IPS-15b (cell line): ENCODE results near the gene POM121C.
"Not testable (repeated sequence)": the region's sequence is repeated elsewhere in the genome, so short reads cannot be mapped to it uniquely, and the experiment has no call there.

ENCODE experiments used
- H3K27me3 ChIP-seq: one replicate; pipeline ENCODE4 v1.6.1; 2013; ENCODE audit warnings: low read length; ENCODE audit not compliant: control insufficient read depth, insufficient read depth
- H3K36me3 ChIP-seq: one replicate; pipeline ENCODE4 v1.6.1; 2013; ENCODE audit warnings: low read length; ENCODE audit not compliant: control insufficient read depth, insufficient read depth
- H3K4me1 ChIP-seq: one replicate; pipeline ENCODE4 v1.6.1; 2013; ENCODE audit warnings: mild to moderate bottlenecking, low read length; ENCODE audit not compliant: control insufficient read depth, insufficient read depth
- H3K4me3 ChIP-seq: one replicate; pipeline ENCODE4 v1.5.1; 2013; ENCODE audit warnings: low read depth, low read length
- H3K9ac ChIP-seq: one replicate; pipeline ENCODE4 v1.6.1; 2013; ENCODE audit warnings: low read depth, mild to moderate bottlenecking, low read length
- H3K9me3 ChIP-seq: one replicate; pipeline ENCODE4 v1.6.1; 2013; ENCODE audit warnings: mild to moderate bottlenecking, low read length; ENCODE audit not compliant: control insufficient read depth, insufficient read depth

Gene POM121C

GRCh38 chr7:75403455-75404443 is 82.3 kb downstream of the POM121C start:
- H3K4me3 ChIP-seq, H3K9me3 ChIP-seq, H3K36me3 ChIP-seq, H3K27me3 ChIP-seq, H3K9ac ChIP-seq, H3K4me1 ChIP-seq: not testable (repeated sequence)

- H3K36me3 ChIP-seq, H3K4me3 ChIP-seq, H3K9me3 ChIP-seq, H3K9ac ChIP-seq, H3K4me1 ChIP-seq, H3K27me3 ChIP-seq: not testable (repeated sequence)
Observed at GRCh38 chr7:75400575-75400974, 85.5 kb downstream of the POM121C start.

GRCh38 chr7:75398771-75399700 is 87.1 kb downstream of the POM121C start:
- not testable (repeated sequence) for H3K36me3 ChIP-seq, H3K27me3 ChIP-seq, H3K9ac ChIP-seq, H3K4me3 ChIP-seq, H3K4me1 ChIP-seq, H3K9me3 ChIP-seq

GRCh38 chr7:75397865-75398264 is 88.2 kb downstream of the POM121C start:
- H3K9me3 ChIP-seq, H3K9ac ChIP-seq, H3K4me1 ChIP-seq, H3K4me3 ChIP-seq, H3K36me3 ChIP-seq, H3K27me3 ChIP-seq: not testable (repeated sequence)

GRCh38 chr7:75395329-75395728 is 90.8 kb downstream of the POM121C start, which contains the start of gene TRIM73:
Gene TRIM73, plus strand, starts transcription at chr7:75395629. Its CDS starts 3,305 bp downstream, at chr7:75398934.
- H3K9me3 ChIP-seq, H3K27me3 ChIP-seq, H3K4me3 ChIP-seq, H3K36me3 ChIP-seq, H3K9ac ChIP-seq, H3K4me1 ChIP-seq: not testable (repeated sequence)

GRCh38 chr7:75393194-75393593 is 92.9 kb downstream of the POM121C start:
- not testable (repeated sequence) for H3K4me3 ChIP-seq, H3K9ac ChIP-seq, H3K36me3 ChIP-seq, H3K9me3 ChIP-seq, H3K4me1 ChIP-seq, H3K27me3 ChIP-seq

- H3K4me3 ChIP-seq, H3K27me3 ChIP-seq, H3K36me3 ChIP-seq, H3K9me3 ChIP-seq, H3K4me1 ChIP-seq, H3K9ac ChIP-seq: not testable (repeated sequence)
Observed at GRCh38 chr7:75374519-75375317, 111.4 kb downstream of the POM121C start.

GRCh38 chr7:75374144-75374518 is 112.0 kb downstream of the POM121C start:
- not testable (repeated sequence) for H3K9me3 ChIP-seq, H3K27me3 ChIP-seq, H3K4me3 ChIP-seq, H3K4me1 ChIP-seq, H3K36me3 ChIP-seq, H3K9ac ChIP-seq

- not testable (repeated sequence) for H3K9ac ChIP-seq, H3K4me1 ChIP-seq, H3K27me3 ChIP-seq, H3K9me3 ChIP-seq, H3K36me3 ChIP-seq, H3K4me3 ChIP-seq
Observed at GRCh38 chr7:75367313-75367712, 118.8 kb downstream of the POM121C start.
